Calu3 (cell line): ENCODE data around the gene MAN2A2. TPM values are rescaled to one million over a fixed set of nuclear protein-coding genes. Genes with fewer than 3 reads are reported as not detected.

ENCODE experiments used
- BruUV-seq: library from RNA; stranded (reverse); fragments of 400-500 nt; replicated peaks from 2 replicates; lab custom pipeline; 2021; lab: Mats Ljungman, UMichigan
- CTCF ChIA-PET: fragments of 300-600 bp; sonication (Branson Sonifier 250); formaldehyde crosslinking; loops from one replicate; lab custom pipeline; 2022; ENCODE audit warnings: antibody characterized with exemption; lab: Charles Lee
- DNase-seq: peaks from one replicate; pipeline ENCODE4 v3.0.0; 2022
- H3K27ac Mint-ChIP-seq: one replicate; pipeline ENCODE4 v1.8.0; 2022; ENCODE audit warnings: mixed read lengths; ENCODE audit not compliant: unreplicated experiment
- H3K27me3 Mint-ChIP-seq: one replicate; pipeline ENCODE4 v1.8.0; 2022; ENCODE audit warnings: mixed read lengths; ENCODE audit not compliant: unreplicated experiment
- H3K36me3 Mint-ChIP-seq: one replicate; pipeline ENCODE4 v1.8.0; 2022; ENCODE audit warnings: mild to moderate bottlenecking, moderate library complexity, mixed read lengths; ENCODE audit not compliant: insufficient read depth, unreplicated experiment
- H3K4me1 Mint-ChIP-seq: one replicate; pipeline ENCODE4 v1.8.0; 2022; ENCODE audit warnings: mild to moderate bottlenecking, low read depth, mixed read lengths; ENCODE audit not compliant: unreplicated experiment
- H3K4me3 Mint-ChIP-seq: one replicate; pipeline ENCODE4 v1.8.0; 2022; ENCODE audit warnings: mild to moderate bottlenecking, low read depth, moderate library complexity, mixed read lengths; ENCODE audit not compliant: unreplicated experiment
- H3K9me3 Mint-ChIP-seq: one replicate; pipeline ENCODE4 v1.8.0; 2022; ENCODE audit warnings: low read depth, mixed read lengths; ENCODE audit not compliant: unreplicated experiment
- intact Hi-C: fragments of 100-400 bp; cut with micrococcal nuclease; formaldehyde crosslinking; loops from one replicate; pipeline ENCODE4 v1.10.0; 2022; ENCODE audit not compliant: unreplicated experiment
- total RNA-seq: library from RNA; stranded (reverse); gene quantifications from 2 replicates; pipeline ENCODE4 v1.2.3, GENCODE V29; 2022
- TF ChIP-seq, protein P1 (sequence below): fragments of 200-600 bp; IDR thresholded peaks from one replicate; pipeline ENCODE4 v1.8.0; 2022; ENCODE audit warnings: antibody characterized with exemption; ENCODE audit not compliant: unreplicated experiment

Gene MAN2A2
- total RNA-seq, 1 experiment from 2014 or later, result 58.5 TPM

DNA sequence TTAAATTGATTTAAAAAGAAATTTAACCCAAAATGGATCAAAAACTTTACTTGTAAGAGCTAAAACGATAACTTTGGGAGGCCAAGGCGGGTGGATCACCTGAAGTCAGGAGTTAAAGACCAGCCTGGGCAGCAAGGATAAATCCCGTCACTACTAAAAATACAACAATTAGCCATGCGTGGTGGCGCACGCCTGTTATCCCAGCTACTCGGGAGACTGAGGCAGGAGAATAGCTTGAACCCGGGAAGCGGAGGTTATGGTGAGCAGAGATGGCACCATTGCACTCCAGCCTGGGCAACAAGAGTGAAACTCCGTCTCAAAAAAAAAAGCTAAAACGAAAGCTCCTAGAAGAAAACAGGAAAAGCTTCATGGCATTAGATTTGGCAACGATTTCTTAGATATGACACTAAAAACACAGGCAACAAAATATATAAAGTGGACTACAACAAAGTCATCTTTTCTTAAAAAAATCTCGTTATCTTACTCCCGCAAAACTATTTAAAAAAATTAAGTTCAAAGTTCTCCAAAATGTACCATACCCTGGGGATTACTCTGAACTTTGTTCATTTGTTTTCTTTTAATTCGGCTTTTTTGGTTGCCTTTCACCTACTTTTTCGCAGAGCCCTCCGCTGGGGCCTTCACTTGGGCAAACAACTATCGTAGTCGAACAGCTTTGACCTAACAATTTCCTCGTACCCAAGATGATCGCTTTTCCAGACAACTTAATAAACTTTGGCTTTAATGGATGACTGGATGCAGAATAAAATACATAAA lies 26.3 kb downstream of the MAN2A2 start:
- H3K4me1 Mint-ChIP-seq, result peaks cover 38% of the 10 kb centered on the region
- intact Hi-C loops, result loop anchor here (2.0 to 5.0 kb wide), 2 partner anchors 103 to 281 kb away; no protein-coding TSS in a partner anchor
- peak overlapping the region; percentile 92 for H3K4me3 Mint-ChIP-seq

DNA sequence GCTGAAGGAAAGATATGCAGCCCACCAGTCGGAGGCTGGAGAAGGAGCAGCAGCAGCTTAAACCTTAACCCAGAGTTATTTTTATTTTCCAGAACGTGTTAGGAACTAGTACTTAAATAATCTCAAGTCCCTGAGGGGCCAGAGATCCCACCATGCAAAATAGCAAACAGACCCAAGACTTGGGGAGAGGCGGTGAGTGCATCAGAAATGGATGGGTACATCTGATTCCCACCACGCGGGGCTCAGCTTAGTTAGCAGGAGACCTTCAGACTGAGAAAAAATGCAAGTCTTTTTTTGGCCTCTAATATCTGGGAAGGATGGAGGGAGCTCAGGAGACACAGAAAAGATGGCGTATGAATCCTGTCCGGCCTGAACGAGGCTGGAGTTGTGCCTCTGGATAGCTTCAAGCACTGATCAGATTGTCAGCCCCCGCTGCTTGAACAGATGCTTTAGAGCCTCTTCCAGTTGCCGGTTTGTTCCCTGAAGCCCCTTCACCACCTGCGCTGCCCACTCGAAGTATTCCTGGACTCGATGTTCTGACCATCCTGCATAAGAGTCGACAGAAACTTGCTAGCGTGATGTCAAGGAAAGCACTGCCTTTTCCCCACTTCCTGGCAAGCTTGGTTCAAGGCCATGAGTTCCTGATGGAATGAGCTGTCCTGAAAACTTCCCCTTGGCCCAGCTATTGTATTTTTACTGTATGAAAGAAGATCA lies 27.9 kb downstream of the MAN2A2 start:
- intact Hi-C loops, result loop anchor here (2.0 to 5.0 kb wide), 2 partner anchors 101 to 282 kb away; no protein-coding TSS in a partner anchor
- CTCF ChIA-PET, result interaction anchor here (0.9 to 3.0 kb wide), 16 partner anchors 16 to 637 kb away, joined by 3 to 18 read pairs (median 6); partner anchors contain the start of genes BLM, MAN2A2, PRC1 and RCCD1
- BruUV-seq, result TSS peak; percentile 31
- peak overlapping the region; percentile 92 for H3K4me3 Mint-ChIP-seq
- TF ChIP-seq, protein P1, sequence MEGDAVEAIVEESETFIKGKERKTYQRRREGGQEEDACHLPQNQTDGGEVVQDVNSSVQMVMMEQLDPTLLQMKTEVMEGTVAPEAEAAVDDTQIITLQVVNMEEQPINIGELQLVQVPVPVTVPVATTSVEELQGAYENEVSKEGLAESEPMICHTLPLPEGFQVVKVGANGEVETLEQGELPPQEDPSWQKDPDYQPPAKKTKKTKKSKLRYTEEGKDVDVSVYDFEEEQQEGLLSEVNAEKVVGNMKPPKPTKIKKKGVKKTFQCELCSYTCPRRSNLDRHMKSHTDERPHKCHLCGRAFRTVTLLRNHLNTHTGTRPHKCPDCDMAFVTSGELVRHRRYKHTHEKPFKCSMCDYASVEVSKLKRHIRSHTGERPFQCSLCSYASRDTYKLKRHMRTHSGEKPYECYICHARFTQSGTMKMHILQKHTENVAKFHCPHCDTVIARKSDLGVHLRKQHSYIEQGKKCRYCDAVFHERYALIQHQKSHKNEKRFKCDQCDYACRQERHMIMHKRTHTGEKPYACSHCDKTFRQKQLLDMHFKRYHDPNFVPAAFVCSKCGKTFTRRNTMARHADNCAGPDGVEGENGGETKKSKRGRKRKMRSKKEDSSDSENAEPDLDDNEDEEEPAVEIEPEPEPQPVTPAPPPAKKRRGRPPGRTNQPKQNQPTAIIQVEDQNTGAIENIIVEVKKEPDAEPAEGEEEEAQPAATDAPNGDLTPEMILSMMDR, result no peak
- H3K9me3 Mint-ChIP-seq, result no peaks in the 10 kb centered on the region
- H3K27ac Mint-ChIP-seq, result peak overlapping the region; percentile 96
- DNase-seq, result no peak
- H3K4me1 Mint-ChIP-seq, result peaks cover 47% of the 10 kb centered on the region
- peaks cover 52% of the 10 kb centered on the region for H3K36me3 Mint-ChIP-seq
- no peaks in the 10 kb centered on the region for H3K27me3 Mint-ChIP-seq

More for the DNA sequence above, 26.3 kb downstream of the MAN2A2 start:
- Mint-ChIP-seq H3K9me3 (no peaks in the 10 kb centered on the region), H3K36me3 (peaks cover 37% of the 10 kb centered on the region), H3K27ac (peak overlapping the region; percentile 96), H3K27me3 (no peaks in the 10 kb centered on the region)
- BruUV-seq, result TSS peak; percentile 54
- TF ChIP-seq, protein P1, result no peak
- DNase-seq, result no peak
- CTCF ChIA-PET, result interaction anchor here (1.9 kb wide), 1 partner anchor 103 kb away, joined by 4 read pairs; no protein-coding TSS in a partner anchor

DNA sequence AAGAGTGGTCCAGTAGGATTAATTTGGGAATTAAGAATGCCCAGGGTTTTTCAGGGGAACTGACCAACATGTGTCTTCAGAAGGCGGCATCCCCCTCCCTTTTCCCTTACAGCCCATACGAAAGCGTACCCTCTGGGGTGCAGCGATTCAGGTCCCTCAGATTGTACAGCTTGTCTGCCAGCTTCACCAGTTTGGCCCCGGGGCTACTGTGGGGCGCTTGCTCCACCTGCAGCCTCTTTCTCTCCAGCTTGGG lies 28.4 kb downstream of the MAN2A2 start:
- H3K27ac Mint-ChIP-seq, result peak overlapping the region; percentile 96
- H3K4me1 Mint-ChIP-seq, result peaks cover 52% of the 10 kb centered on the region
- BruUV-seq, result no TSS peak
- no peaks in the 10 kb centered on the region for H3K27me3 Mint-ChIP-seq
- intact Hi-C loops, result loop anchor here (2.0 to 5.0 kb wide), 2 partner anchors 101 to 283 kb away; no protein-coding TSS in a partner anchor
- peak overlapping the region; percentile 92 for H3K4me3 Mint-ChIP-seq
- peaks cover 57% of the 10 kb centered on the region for H3K36me3 Mint-ChIP-seq
- TF ChIP-seq, protein P1, result no peak
- CTCF ChIA-PET, result interaction anchor here (0.9 to 3.0 kb wide), 16 partner anchors 16 to 638 kb away, joined by 3 to 18 read pairs (median 6); partner anchors contain the start of genes BLM, MAN2A2, PRC1 and RCCD1
- DNase-seq, result no peak
- H3K9me3 Mint-ChIP-seq, result no peaks in the 10 kb centered on the region
